GM19395 (cell line): ENCODE results near the gene PCNP.
"Not testable (repeated sequence)": the region's sequence is repeated elsewhere in the genome, so short reads cannot be mapped to it uniquely, and the experiment has no call there.

ENCODE experiments used
- ATAC-seq: cut with Tn5 transposase; IDR thresholded peaks from one replicate; pipeline ENCODE4 v1.9.1; 2021; ENCODE audit warnings: mild to moderate bottlenecking, moderate library complexity; ENCODE audit not compliant: unreplicated experiment

The PCNP gene

DNA sequence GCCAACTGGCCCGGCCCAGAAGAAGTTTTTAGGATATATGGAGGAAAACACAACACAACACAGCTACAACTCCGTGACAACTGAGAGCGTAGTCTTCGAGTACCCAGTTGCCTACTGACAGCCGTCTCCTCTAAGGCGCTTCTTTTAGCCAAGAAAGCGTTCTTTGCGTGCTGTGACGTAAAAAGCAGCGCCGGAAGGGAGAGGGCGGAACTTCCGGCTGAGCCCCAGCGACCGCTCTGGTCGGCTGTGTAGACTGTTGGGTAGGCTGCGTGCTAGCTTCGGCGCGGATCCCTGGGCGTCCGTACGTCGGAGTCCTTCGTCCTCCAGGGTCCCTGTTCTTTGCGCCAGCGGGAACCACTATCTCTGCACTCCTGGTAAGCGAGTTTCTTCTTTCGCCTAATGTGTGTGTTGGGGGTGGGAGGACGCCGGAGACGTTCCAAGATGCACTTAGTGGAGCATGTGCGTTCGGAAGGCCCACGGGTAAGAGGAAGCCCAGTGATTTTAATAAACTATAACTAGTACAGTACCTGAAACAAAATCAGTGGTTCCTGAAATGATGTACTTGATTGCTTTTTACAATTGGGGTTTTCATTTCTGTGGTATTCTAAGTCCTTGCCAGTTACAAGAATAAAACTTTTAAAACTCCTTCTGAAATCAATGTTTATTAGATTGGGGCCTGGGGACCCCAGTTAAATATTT lies 12.2 kb upstream of the PCNP start, which contains the start of gene TRMT10C:
Gene TRMT10C (plus strand): TSS at position 239 of the 699 bp plus-strand sequence. CDS start 2,914 bp downstream, outside the sequence.
- ATAC-seq, result peak; percentile 100

DNA sequence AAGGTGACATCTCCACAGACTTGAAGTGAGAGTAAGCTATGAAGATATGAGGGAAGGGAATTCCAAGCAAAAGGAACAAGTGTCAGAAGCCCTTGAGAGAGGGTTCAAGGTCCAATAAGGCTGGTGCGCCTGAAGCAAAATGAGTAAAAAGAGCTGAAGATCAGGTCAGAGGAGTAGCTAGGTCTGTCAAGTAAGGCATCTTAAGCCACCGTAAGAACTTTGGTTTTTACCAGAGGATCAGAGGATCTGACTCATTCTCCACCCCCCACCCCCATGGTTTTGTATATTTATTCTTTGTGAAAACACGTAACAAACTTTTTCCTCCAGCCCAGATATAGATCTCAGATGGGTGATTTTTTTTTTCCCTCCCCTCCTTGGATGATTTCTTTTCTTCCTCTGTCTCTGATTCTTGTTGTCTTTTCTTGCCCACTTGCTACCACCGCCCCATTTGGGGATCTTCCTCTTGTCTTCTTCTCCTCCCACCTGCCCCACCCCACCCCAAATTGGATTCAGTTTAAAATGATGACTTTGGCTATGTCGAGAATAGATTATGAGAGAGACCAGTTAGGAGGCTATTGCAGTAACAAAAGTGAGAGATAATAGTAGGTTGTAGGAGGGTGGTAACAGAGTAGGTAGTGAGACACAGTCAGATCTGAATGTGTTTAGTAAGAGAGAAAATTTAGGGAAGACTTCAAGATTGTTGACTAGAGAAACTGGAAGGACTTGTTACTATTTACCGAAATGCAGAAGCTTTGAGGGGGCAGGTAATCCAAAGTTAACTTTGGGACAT lies 6.3 kb upstream of the PCNP start:
- no peak for ATAC-seq

DNA sequence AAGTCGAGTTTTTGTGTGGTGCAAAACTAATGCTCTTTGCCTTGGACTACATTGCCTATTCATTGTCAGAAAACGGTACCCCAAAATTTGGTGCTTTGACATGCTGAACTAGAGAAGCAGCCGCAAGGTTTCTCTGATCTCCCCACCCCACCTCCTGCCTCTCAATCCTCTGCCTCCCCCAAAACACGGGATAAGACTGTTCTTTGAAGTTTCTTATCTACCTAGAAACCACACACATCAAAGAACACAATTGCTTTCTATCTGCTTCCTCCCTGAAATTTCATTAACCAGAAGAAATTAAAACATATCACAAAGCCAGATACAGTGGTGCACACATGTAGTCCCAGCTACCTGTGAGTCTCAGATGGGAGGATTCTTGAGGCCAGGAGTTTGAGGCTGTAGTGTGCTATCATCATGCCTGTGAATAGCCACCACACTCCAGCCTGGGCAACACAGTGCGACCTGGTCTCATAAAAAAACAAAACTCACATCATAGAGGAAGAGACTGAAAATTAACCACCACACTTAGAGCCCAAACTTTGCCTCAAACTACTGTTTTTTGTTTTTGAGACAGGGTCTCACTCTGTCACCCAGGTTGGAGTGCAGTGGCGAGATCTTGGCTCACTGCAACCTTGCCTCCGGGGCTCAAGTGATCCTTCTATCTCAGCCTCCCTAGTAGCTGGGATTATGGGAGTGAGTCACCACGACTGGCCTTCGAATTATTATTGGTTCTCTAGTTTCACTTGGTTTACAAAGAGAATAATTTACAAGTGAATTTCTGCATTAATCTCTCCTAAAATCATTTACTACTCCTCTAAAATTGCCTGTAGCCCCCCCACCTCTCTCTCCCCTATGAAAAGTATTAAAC lies 2.7 kb upstream of the PCNP start:
- no peak for ATAC-seq

DNA sequence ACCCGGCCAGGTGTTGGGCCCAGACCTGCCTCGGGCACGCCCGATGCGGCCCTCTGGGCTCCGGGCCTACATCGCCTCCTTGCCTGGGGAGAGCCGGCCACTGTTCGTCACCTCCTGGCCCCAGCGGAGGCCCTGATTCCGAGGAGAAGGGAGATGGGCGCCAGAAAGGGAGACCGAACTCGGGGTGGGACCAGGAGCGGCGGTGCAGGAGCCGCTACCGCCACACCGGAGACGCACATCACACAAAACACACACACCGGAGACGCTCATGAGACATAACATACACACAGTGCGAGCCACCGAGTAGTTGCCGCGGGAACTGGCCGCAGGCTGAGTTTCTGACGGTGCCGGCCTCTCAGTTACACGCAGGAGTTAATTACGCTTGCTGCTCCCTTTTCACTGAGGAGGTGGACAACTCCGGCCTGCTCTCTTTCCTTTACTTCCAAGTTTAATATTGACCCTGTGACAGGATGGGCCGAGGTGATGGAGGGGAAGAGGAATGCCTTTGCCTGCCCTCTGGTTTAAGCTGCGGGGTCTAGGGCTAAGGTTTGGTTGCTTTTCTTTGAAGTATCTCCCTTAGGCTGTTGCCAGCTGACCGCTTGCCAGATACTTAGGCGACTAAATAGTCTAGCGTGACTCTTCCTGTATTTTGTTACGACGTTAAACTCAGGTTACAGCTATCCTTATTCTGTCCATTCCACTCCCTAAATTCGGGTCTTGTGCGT lies 570 bp downstream of the PCNP start:
- peak; percentile 60 for ATAC-seq

DNA sequence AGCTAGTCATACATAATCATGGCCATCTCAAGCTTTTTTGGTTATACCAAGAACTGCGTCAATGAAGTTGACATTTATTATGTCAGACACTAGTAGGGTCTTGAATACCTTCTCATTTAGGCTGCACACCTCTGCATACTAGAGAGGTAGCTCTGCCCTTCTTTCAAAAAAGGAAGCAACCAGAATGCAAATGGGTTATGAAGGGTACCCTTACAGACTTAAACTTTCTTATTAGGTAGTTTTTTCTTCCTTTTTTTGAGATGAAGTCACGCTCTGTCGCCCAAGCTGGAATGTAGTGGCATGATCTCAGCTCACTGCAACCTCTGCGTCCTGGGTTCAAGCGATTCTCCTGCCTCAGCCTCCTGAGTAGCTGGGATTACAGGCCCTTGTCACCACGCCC lies 3.3 kb downstream of the PCNP start:
- no peak for ATAC-seq

DNA sequence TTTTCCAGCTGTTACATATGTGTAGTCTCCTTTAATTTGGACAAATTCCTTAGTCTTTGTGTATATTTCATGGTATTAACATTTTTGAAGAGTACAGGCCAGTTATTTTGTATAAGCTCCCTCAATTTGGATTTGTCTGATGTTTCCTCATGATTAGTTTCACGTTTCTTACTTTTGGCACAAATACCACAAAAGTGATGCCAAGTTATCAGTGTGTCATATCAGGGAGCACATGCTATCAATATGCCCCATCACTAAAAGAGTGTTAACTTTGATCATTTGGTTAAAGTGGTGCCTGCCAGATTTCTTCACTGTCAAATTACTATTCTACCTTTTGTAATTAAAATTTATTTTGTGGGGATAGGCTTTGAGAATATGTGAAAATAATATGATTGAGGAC lies 14.6 kb downstream of the PCNP start:
- ATAC-seq, result no peak

DNA sequence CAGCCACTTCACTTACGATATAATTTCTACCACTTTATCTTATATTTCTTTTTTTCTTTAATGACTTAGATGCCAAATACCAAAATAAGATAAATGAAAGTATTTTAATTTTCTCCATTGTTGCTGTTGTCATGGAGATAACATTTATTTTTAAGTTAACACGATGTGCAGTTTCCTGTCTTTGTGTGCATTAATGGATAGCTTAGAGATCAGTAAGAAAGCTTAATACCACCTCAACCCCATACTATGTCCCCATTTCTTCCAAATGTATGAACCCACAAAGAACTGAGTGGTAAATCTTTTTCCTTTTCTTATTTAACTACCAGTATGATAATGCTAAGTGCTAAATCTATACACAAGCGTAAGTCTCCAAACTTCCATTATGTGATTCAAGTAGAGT lies 17.1 kb downstream of the PCNP start:
- ATAC-seq, result no peak

DNA sequence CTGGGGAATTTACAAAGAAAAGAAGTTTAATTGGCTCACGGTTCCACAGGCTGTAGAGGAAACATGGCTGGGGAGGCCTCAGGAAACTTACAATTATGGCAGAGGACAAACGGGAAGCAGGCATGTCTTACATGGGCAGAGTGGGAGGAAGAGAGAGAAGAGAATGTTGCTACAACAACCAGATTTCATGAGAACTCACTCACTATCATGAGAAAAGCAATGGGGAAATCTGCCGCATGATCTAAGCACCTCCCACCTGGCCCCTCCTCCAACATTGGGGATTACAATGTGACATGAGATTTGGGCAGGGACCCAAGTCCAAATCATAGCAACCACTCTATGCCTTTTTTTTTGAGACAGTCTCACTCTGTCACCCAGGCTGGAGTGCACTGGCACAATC lies 28.8 kb downstream of the PCNP start:
- no peak for ATAC-seq

DNA sequence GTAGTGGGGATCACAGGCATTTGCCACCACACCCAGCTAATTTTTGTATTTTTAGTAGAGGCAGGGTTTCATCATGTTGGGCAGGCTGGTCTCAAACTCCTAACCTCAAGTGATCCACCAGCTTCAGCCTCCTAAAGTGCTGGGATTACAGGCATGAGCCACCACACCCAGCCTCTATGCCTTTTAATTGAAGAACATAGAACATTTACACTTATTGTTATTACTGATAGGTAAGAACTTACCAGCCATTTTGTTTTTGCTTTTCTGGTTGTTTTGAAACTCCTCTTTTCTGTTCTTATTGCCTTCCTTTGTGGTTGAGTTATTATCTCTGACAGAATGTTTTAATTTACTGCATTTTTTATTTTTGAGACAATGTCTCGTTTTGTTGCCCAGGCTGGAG lies 29.2 kb downstream of the PCNP start:
- ATAC-seq, result no peak

DNA sequence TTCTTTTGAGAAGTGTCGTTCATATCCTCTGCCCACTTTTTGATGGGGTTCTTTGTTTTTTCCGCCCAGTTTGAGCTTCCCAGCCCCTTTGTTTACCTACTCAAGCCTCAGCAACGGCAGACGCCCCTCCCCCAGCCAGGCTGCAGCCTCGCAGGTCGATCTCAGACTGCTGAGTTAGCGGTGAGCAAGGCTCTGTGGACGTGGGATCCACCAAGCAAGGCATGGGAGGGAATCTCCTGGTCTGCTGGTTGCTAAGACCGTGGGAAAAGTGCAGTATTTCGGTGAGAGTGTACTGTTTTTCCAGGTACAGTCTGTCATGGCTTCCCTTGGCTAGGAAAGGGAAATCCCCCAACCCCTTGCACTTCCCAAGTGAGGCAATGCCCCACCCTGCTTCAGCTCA lies 31.4 kb downstream of the PCNP start:
- not testable (repeated sequence) for ATAC-seq

DNA sequence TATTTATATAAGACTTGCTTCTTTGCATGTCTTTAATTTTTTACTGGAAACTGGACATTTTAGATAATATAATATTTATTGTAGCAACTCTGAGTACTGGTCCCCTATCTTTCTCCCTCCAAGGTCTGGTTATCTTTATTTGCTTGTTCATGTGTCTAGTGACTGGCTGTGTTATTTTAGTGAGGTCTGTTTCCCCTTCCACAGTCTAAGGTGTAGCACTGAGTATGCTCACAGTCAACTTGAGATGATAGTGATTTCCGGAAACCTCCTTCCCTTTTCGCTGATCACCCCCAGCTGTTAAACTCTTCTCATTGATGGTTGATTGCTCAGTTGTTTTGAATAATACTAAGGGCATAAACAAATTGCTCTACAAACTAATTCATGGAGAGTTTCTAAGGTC lies 37.0 kb downstream of the PCNP start:
- ATAC-seq, result no peak

DNA sequence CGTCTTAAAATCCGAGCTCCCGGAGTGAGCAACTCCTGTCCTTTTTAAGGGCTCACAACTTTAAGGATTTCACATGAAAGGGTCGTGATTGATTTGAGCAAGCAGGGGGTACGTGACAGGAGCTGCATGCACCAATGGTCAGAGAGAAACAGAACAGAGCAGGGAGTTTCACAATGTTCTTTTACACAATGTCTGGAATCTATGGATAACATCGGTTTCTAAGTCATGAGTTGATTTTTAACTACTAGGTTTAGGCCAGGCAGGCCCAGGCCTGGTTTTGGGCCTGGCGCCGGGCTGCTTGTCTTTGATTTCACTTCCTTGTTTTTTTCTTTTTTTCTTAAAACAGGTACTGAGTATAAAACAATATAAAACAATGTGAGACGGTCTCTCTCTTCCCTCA lies 39.0 kb downstream of the PCNP start:
- not testable (repeated sequence) for ATAC-seq

DNA sequence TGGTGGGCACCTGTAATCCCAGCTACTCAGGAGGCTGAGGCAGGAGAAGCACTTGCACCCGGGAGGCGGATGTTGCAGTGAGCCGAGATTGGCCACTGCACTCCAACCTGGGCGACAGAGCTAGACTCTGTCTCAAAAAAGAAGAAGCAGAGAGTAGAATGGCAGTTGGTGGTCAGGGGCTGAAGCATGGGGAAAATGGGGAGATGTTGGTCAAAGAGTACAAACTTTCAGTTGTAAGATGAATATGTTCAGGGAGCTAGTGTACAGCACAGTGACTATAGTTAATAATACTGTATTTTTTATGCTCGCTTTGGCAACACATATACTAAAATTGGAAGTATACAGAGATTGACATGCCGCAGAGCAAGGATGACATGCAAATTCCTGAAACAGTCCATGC lies 41.5 kb downstream of the PCNP start:
- ATAC-seq, result no peak

DNA sequence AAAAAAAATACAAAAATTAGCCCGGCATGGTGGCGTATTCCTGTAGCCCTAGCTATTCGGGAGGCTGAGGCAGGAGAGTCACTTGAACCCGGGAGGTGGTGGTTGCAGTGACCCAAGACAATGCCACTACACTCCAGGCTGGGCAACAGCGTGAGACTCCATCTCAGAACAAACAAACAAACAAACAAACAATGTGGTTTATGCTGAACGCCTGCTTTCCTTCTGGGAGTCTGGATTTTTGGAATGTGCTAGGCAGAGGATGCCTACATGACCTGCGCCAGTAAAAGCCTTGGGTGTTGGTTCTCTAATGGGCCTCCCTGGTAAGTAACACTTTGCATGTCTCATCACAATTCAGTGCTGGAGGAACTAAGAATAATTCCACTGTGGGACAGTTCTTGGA lies 43.5 kb downstream of the PCNP start:
- no peak for ATAC-seq

DNA sequence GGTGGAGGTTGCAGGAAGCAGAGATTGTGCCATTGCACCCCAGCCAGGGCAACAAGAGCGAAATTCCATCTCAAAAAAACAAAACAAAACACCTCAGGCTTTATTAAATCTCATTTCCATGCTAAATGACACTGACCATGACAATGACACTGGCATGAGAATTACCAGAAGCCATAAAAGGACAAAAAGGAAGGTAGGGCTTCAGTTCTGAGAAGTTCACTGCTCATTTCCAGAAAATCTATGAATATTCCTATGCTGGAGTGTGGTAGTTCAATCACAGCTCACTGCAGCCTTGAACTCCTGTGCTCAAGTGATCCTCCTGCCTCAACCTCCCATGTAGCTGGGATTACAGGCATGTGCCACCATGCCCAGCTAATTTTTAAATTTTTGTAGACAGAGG lies 44.7 kb downstream of the PCNP start:
- no peak for ATAC-seq

DNA sequence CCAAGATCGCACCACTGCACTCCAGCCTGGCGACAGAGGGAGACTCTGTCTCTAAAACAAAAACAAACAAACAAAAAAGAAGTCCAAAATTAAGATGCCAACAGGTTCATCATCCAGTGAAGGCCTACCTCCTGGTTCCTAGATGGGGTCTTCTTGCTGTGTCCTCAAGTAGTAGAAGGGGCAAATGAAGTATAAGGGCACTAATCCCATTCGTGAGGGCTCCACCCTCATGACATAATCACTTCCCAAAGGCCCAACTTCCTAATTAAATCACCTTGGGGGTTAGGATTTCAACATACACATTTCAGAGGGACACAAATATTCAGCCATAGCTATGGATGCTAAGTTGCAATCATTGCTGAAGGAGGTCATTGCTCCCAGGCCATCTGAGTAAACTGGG lies 45.8 kb downstream of the PCNP start:
- no peak for ATAC-seq

DNA sequence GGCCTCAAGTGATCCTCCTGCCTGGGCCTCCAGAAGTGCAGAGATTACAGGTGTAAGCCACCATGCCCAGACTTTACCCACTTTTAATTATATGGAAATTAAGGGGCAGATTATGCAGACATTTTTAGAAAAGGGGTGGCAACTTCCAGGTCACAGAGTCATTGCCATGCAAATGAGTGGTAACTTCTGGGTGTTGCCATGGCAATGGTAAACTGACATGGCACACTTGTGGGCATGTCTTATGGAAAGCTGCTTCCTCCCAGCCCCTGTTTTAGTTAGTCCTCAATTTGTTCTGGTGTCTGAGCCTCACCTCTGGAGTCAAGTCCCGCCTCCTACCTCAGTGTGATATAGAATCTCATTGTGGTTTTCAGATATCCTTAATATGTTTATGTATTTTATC lies 49.7 kb downstream of the PCNP start:
- no peak for ATAC-seq

DNA sequence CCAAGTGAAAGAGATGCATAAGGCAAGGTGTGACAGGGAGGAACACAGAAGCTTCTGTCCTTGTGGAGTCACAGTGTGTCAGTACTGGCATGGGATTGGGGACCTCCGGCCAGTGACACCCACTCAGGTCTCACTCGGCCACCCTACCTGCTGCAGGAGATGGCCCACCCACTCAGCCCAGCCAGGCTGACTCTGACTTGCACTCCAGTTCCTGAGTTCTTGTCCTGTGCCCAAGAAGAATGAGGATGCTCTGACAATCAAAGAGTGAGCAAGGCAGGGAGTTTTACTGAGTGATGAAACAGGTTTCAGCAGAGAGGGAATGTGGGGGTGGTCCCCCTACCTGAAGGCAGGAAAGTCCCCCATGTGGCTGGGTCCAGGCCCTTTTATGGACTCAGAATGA lies 50.9 kb downstream of the PCNP start:
- ATAC-seq, result no peak

DNA sequence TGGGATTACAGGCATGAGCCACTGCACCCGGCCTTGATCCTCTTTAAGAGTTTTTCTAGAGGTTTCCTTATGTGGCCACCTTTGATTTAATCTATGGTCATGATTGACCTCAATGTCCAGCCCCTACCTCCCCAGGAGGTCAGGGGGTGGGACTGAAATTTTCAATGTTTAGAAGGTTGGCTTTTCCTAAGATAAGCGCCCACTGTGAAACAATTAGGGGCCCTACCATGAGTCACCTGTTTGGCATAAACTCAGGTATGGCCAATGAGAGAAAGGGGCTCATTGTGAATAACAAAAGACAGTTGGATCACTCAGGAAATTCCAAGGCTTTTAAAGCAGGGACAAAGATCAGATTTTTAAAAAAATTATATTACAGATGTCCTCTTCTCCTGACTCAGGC lies 51.9 kb downstream of the PCNP start:
- ATAC-seq, result no peak

DNA sequence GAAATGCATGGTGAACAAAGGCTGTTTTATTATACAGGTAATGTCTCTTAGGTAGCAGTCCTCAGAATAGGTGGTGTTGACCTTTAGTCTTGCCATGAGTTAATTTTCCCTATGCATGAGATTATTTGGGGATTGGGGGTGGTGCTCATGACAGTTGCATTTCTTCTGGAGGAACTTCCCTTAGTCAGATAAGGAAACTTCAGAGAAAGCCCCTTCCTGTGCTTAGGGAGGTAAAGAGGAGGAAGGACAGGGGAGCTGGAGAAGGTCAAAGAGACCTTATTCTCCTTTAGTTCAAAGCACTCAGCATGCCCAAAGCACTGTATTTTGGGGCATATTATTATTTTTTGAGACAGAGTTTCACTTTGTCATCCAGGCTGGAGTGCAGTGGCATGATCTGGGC lies 55.2 kb downstream of the PCNP start:
- no peak for ATAC-seq
